K562 (cell line): ENCODE results near the gene POLR2A. TPM values are rescaled to one million over a fixed set of nuclear protein-coding genes. Genes with fewer than 3 reads are reported as not detected.

Source experiments
- ATAC-seq: fragments of 200-7000 bp; cut with Tn5 transposase; 3 replicates; pipeline ENCODE4 v1.9.1; 2020; ENCODE audit warnings: moderate library complexity
- BruUV-seq: library from RNA; stranded (reverse); fragments of 400-500 nt; replicated peaks from 2 replicates; lab custom pipeline; 2021; lab: Mats Ljungman, UMichigan
- CTCF ChIA-PET: fragments of 300-600 bp; formaldehyde crosslinking; extraction: SDS; loops from one replicate; lab custom pipeline; 2021; ENCODE audit warnings: low intra/inter-chr PET ratio; lab: Yijun Ruan, JAX
- POLR2A ChIA-PET: fragments of 300-600, 350-650 bp; sonication (Branson Sonifier 250); formaldehyde crosslinking; extraction: SDS; loops from one replicate; lab custom pipeline; 2021; ENCODE audit warnings: antibody characterized with exemption, inconsistent platforms; lab: Yijun Ruan, JAX
- DNase-seq, 4 experiments: peaks; one replicate each; pipeline versions ENCODE4 v3.0.0 to v3.0.0-alpha.2; 2011 to 2018; ENCODE audit warnings: low spot score in 3 of 4, mixed read lengths in 3 of 4; ENCODE audit errors: extremely low read depth in 1 of 4
- FAIRE-seq: peaks from 2 replicates; lab custom pipeline; 2011; peaks lifted over from hg19 to GRCh38; lab: Jason Lieb, UNC
- H2AFZ ChIP-seq: 2 replicates; pipeline ENCODE4 v1.6.0; 2011; ENCODE audit warnings: low read depth, low read length, control low read depth, inconsistent platforms
- H3K27ac ChIP-seq: fragments of 200-600 bp; 3 replicates; pipeline ENCODE4 v1.8.0; 2011; ENCODE audit warnings: low read depth, mild to moderate bottlenecking, control low read depth, inconsistent platforms, low read length, moderate library complexity, mixed read lengths; ENCODE audit errors: extremely low read depth
- H3K27me3 ChIP-seq, 2 experiments: fragments of 300-600 bp in 1 of 2; 2 replicates in 1 of 2; 3 replicates in 1 of 2; pipeline versions ENCODE4 v1.6.0 to v1.8.0; 2011; ENCODE audit warnings: inconsistent platforms in 2 of 2, low read length in 2 of 2, mild to moderate bottlenecking in 1 of 2, mixed read lengths in 1 of 2, moderate library complexity in 1 of 2; ENCODE audit not compliant: control insufficient read depth in 2 of 2, insufficient read depth in 2 of 2
- H3K36me3 ChIP-seq: fragments of 300-600 bp; 3 replicates; pipeline ENCODE4 v1.8.0; 2011; ENCODE audit warnings: mild to moderate bottlenecking, low read length, inconsistent platforms; ENCODE audit not compliant: control insufficient read depth, insufficient read depth
- H3K4me1 ChIP-seq, 2 experiments: fragments of 200-600 bp in 1 of 2; replicated peaks in 1 of 2; 2 replicates in 1 of 2; 3 replicates in 1 of 2; pipeline versions ENCODE4 v1.5.1 to v1.8.0; 2011; ENCODE audit warnings: inconsistent platforms in 2 of 2, low read length in 2 of 2, mild to moderate bottlenecking in 1 of 2, mixed read lengths in 1 of 2, moderate library complexity in 1 of 2; ENCODE audit not compliant: control insufficient read depth in 2 of 2, insufficient read depth in 2 of 2
- H3K4me2 ChIP-seq: 2 replicates; pipeline ENCODE4 v1.6.1; 2011; ENCODE audit warnings: low read length, control low read depth, inconsistent platforms, mixed read lengths; ENCODE audit not compliant: insufficient read depth
- H3K4me3 ChIP-seq: fragments of 200-600 bp; sonication (generic), shearing (Covaris generic); 2 replicates; pipeline ENCODE4 v1.5.1; 2016; ENCODE audit warnings: control low read depth, inconsistent platforms
- H3K79me2 ChIP-seq: fragments of 200-600 bp; 3 replicates; pipeline ENCODE4 v1.8.0; 2011; ENCODE audit warnings: low read length, inconsistent platforms; ENCODE audit not compliant: control insufficient read depth, insufficient read depth
- H3K9ac ChIP-seq, 2 experiments: 2 replicates each; pipeline versions ENCODE4 v1.6.0 to v1.6.1; 2011; ENCODE audit warnings: low read depth in 2 of 2, low read length in 2 of 2, control low read depth in 1 of 2, inconsistent platforms in 1 of 2, mild to moderate bottlenecking in 1 of 2, mixed read lengths in 1 of 2; ENCODE audit not compliant: insufficient read depth in 1 of 2
- H3K9me1 ChIP-seq: one replicate; pipeline ENCODE4 v1.6.0; 2011; ENCODE audit warnings: inconsistent platforms, mild to moderate bottlenecking, low read length, moderate library complexity; ENCODE audit not compliant: control insufficient read depth, insufficient read depth
- H3K9me3 ChIP-seq: replicated peaks from 2 replicates; pipeline ENCODE4 v1.5.1; 2011; ENCODE audit warnings: low read depth, low read length, inconsistent platforms; ENCODE audit not compliant: control insufficient read depth, insufficient read depth
- H4K20me1 ChIP-seq: replicated peaks from 2 replicates; pipeline ENCODE4 v1.6.1; 2011; ENCODE audit warnings: low read length, inconsistent platforms, mixed read lengths; ENCODE audit not compliant: control insufficient read depth, insufficient read depth
- GTF2E2 ChIP-seq: fragments of 200-800 bp; sonication (Bioruptor generic); IDR thresholded peaks from 2 replicates; pipeline ENCODE4 v1.6.1; 2016; ENCODE audit warnings: missing genetic modification characterization, missing compliant biosample characterization
- HDAC1 ChIP-seq, 2 experiments: fragments of 450-650 bp; IDR thresholded peaks; 2 replicates each; pipeline ENCODE4 v1.6.1; 2016 to 2017; ENCODE audit warnings: inconsistent platforms in 1 of 2, mild to moderate bottlenecking in 1 of 2, moderate library complexity in 1 of 2
- HDAC6 ChIP-seq: IDR thresholded peaks from 2 replicates; pipeline ENCODE4 v1.6.1; 2012; ENCODE audit warnings: low read depth, mild to moderate bottlenecking, control low read depth, inconsistent platforms, low read length, moderate library complexity
- HDGF ChIP-seq: fragments of 450-650 bp; IDR thresholded peaks from 2 replicates; pipeline ENCODE4 v1.6.1; 2016
- POU5F1 ChIP-seq: fragments of 150-350 bp; IDR thresholded peaks from 2 replicates; pipeline ENCODE4 v1.6.1; 2014; ENCODE audit warnings: borderline replicate concordance, low read length, low read depth, mild to moderate bottlenecking; ENCODE audit not compliant: partially characterized antibody
- RBBP5 ChIP-seq: fragments of 200-600 bp; sonication (generic); IDR thresholded peaks from 2 replicates; pipeline ENCODE4 v1.6.1; 2012; ENCODE audit warnings: borderline replicate concordance, mild to moderate bottlenecking, low read length, control low read depth, inconsistent platforms; ENCODE audit not compliant: insufficient read depth, poor library complexity, severe bottlenecking
- SMARCA5 ChIP-seq: fragments of 450-650 bp; IDR thresholded peaks from 2 replicates; pipeline ENCODE4 v1.6.1; 2016
- TCF7 ChIP-seq: sonication (generic); IDR thresholded peaks from 2 replicates; pipeline ENCODE4 v1.6.1; 2016; ENCODE audit warnings: antibody characterized with exemption, borderline replicate concordance
- ZNF253 ChIP-seq: fragments of 250-450 bp; sonication (Bioruptor Pico); conservative IDR thresholded peaks from 2 replicates; pipeline ENCODE4 v1.6.1; 2021; ENCODE audit warnings: mild to moderate bottlenecking
- WGBS: fragments of 100-300 bp; shearing (Covaris generic); methylation state at CpG from one replicate; pipeline ENCODE4 v1.1.6; 2016; ENCODE audit warnings: low coverage, mixed read lengths; ENCODE audit not compliant: insufficient coverage; ENCODE audit errors: missing lambda C conversion rate; 5-methylcytosine and 5-hydroxymethylcytosine counted together
- in situ Hi-C: fragments of 300-500 bp; cut with MboI; formaldehyde crosslinking; loops from 4 replicates; pipeline ENCODE4 v1.15.0; 2018; ENCODE audit warnings: inconsistent platforms, mixed read lengths
- intact Hi-C: fragments of 100-400 bp; cut with micrococcal nuclease; formaldehyde crosslinking; loops from 2 replicates; pipeline ENCODE4 v1.14.2; 2022
- polyA plus RNA-seq, 8 experiments: library from polyadenylated mRNA; depleted of rRNA in 4 of 8; stranded (reverse) in 5 of 8; unstranded in 3 of 8; fragments of >200 nt; fragmentation: Nextera tagmentation in 2 of 8; fragmentation: Illumina TruSeq in 1 of 8; extraction: Ambion mirVana in 2 of 8; extraction: Trizol in 1 of 8; gene quantifications; 2 replicates each; pipeline versions ENCODE4 v1.2.1 to v1.2.3, GENCODE V29; 2011 to 2014; ENCODE audit warnings: inconsistent platforms in 1 of 8, missing spikeins in 1 of 8
- total RNA-seq, 7 experiments: library from RNA; depleted of rRNA in 6 of 7; stranded (reverse); fragments of >200 nt in 6 of 7; fragmentation: Illumina TruSeq in 2 of 7; extraction: Trizol in 2 of 7; gene quantifications; 2 replicates each; pipeline versions ENCODE4 v1.2.1 to v1.2.3, GENCODE V29; 2011 to 2021; ENCODE audit warnings: low replicate concordance in 1 of 7
- TF ChIP-seq, protein P1 (sequence below): sonication (generic); formaldehyde crosslinking; IDR thresholded peaks from 2 replicates; pipeline ENCODE4 v1.8.0; 2022; ENCODE audit warnings: mild to moderate bottlenecking, missing genetic modification reagents, borderline replicate concordance
- TF ChIP-seq, protein P2 (sequence below), 2 experiments: fragments of 450-650 bp; IDR thresholded peaks; 2 replicates each; pipeline ENCODE4 v1.6.1; 2016

The POLR2A gene
- total and polyA plus RNA-seq, 9 of the 15 experiments (the other 6 are each of a cell fraction or from before 2014, with no cell fraction given), result 1.3 to 109 (median 12.4) TPM

DNA sequence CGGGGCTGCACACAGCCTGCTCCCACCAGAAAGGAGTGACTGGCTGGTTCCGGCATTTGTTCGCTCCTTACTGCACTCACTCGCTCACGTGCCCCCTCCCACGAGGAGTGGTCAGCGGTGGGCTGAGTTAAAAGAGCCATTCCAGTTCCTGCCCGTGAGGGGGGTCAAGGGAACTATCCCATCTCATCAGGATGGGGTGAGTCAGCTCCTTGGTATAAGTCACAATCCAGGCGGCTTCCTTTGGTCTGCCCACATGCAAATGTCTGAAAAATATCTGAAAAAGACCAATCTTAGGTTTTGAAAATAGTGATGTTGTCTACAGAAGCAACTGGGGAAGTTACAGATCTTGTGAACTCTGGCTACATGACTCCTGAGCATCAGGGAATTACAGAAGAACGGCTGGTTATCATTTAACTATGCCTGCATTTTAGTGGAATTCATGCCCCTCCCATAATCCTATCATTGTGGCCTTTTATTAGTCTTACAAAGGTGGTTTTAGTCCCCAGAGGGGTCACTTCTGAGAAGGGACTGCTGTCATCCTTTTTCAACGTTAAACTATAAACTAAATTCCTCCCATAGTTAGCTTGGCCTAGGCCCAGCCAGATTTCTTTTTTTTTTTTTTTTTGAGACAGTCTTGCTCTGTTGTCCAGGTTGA, 54.9 kb downstream of the POLR2A start:
- in situ Hi-C loops, result no loop called here
- no peak overlapping the region for H2AFZ ChIP-seq
- no peak overlapping the region for H3K9ac ChIP-seq
- no peaks in the 10 kb centered on the region for H4K20me1 ChIP-seq
- no peak for ATAC-seq
- TF ChIP-seq ZNF253 (CRISPR knock-in tag), result no peak
- TF ChIP-seq, all 486 proteins: peak for 0
- Histone ChIP-seq H3K4me2 (no peak overlapping the region), H3K27me3 (no peaks in the 10 kb centered on the region), H3K4me1 (no peaks in the 10 kb centered on the region; a peak in 2 of 5 replicates), H3K27ac (no peak overlapping the region), H3K4me3 (no peak overlapping the region), H3K79me2 (no peaks in the 10 kb centered on the region), H3K36me3 (no peaks in the 10 kb centered on the region), H3K9me3 (no peaks in the 10 kb centered on the region; the same call in 1 of the 2 replicates), H3K9me1 (no peaks in the 10 kb centered on the region)
- BruUV-seq, result no TSS peak
- FAIRE-seq (no peak), DNase-seq (peak in 1 of 4 experiments; percentile 1)
- POLR2A ChIA-PET, result no interaction called here
- CTCF ChIA-PET, result no interaction called here
- intact Hi-C loops, result no loop called here
- 24% methylated on average over 9 of the region's 11 CpGs for WGBS

DNA sequence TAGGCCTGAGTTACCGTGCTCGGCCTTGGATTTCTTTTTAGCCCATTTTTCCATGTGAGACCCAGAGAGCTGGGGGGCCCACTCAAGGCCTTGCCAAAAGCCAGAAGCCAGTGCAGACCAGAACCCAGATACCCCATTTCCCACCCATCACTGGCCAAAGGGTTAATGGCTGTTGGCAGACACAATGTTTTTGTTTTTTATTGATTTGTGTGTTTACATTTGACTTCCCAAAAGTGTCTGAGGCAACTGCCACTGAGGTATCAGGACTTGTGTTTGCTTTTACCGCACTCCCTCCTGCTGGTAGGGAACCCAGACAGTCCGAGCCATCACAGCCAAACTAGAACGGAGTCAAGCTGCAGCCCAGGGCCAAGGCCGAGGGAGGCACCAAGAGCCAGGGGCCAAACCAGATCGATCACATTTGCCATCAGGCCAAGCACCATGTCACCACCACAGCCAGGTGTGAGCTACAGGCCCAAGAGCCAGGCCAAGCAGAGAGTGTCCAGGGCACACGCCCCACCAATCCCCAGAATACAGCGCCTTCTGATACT, 57.0 kb downstream of the POLR2A start:
- ATAC-seq, result no peak
- Histone ChIP-seq H3K4me3 (no peak overlapping the region), H3K36me3 (no peaks in the 10 kb centered on the region), H3K4me2 (no peak overlapping the region), H3K27ac (no peak overlapping the region), H3K27me3 (no peaks in the 10 kb centered on the region), H3K4me1 (no peaks in the 10 kb centered on the region; a peak in 2 of 5 replicates), H3K9me3 (no peaks in the 10 kb centered on the region; the same call in 1 of the 2 replicates), H3K79me2 (no peaks in the 10 kb centered on the region), H3K9me1 (no peaks in the 10 kb centered on the region), H4K20me1 (no peaks in the 10 kb centered on the region), H2AFZ (no peak overlapping the region), H3K9ac (no peak overlapping the region)
- in situ Hi-C loops (no loop called here), intact Hi-C loops (no loop called here)
- FAIRE-seq, result no peak
- ChIA-PET POLR2A (interaction anchor here (0.8 kb wide), 1 partner anchor 9 kb away, joined by 5 read pairs; no protein-coding TSS in a partner anchor), CTCF (no interaction called here)
- BruUV-seq, result no TSS peak
- WGBS, result 71% methylated on average over 7 of the region's 9 CpGs
- DNase-seq, result no peak
- TF ChIP-seq HDAC6 (no peak), POU5F1 (no peak), GTF2E2 (no peak), HDGF (no peak), SMARCA5 (no peak), TCF7 (no peak), RBBP5 (no peak), HDAC1 (IDR thresholded peaks at IDR 0.05) (no peak)
- TF ChIP-seq, protein P1, sequence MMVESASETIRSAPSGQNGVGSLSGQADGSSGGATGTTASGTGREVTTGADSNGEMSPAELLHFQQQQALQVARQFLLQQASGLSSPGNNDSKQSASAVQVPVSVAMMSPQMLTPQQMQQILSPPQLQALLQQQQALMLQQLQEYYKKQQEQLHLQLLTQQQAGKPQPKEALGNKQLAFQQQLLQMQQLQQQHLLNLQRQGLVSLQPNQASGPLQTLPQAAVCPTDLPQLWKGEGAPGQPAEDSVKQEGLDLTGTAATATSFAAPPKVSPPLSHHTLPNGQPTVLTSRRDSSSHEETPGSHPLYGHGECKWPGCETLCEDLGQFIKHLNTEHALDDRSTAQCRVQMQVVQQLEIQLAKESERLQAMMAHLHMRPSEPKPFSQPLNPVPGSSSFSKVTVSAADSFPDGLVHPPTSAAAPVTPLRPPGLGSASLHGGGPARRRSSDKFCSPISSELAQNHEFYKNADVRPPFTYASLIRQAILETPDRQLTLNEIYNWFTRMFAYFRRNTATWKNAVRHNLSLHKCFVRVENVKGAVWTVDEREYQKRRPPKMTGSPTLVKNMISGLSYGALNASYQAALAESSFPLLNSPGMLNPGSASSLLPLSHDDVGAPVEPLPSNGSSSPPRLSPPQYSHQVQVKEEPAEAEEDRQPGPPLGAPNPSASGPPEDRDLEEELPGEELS, result no peak
- TF ChIP-seq, protein P2, sequence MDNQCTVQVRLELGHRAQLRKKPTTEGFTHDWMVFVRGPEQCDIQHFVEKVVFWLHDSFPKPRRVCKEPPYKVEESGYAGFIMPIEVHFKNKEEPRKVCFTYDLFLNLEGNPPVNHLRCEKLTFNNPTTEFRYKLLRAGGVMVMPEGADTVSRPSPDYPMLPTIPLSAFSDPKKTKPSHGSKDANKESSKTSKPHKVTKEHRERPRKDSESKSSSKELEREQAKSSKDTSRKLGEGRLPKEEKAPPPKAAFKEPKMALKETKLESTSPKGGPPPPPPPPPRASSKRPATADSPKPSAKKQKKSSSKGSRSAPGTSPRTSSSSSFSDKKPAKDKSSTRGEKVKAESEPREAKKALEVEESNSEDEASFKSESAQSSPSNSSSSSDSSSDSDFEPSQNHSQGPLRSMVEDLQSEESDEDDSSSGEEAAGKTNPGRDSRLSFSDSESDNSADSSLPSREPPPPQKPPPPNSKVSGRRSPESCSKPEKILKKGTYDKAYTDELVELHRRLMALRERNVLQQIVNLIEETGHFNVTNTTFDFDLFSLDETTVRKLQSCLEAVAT (IDR thresholded peaks at IDR 0.05), result no peak
